WERI-Rb-1 (cell line): ENCODE results near the gene C13orf46.

Source experiments
- DNase-seq: peaks from one replicate; pipeline ENCODE4 v3.0.0-alpha.2; 2020
- H3K27ac ChIP-seq: fragments of 250-450 bp; sonication (Bioruptor Pico); 2 replicates; pipeline ENCODE4 v1.5.1; 2020; ENCODE audit warnings: mild to moderate bottlenecking, moderate library complexity
- H3K27me3 ChIP-seq: fragments of 250-450 bp; sonication (Bioruptor Pico); 2 replicates; pipeline ENCODE4 v1.5.1; 2021; ENCODE audit warnings: mild to moderate bottlenecking, low read depth, moderate library complexity; ENCODE audit not compliant: insufficient read depth, severe bottlenecking
- H3K36me3 ChIP-seq: fragments of 250-450 bp; sonication (Bioruptor Pico); 2 replicates; pipeline ENCODE4 v1.5.1; 2020; ENCODE audit warnings: mild to moderate bottlenecking, moderate library complexity
- H3K4me3 ChIP-seq: 2 replicates; pipeline ENCODE4 v1.5.1; 2011; ENCODE audit warnings: low read depth, mild to moderate bottlenecking, control low read depth, low read length
- H3K9me3 ChIP-seq: fragments of 250-450 bp; sonication (Bioruptor Pico); 2 replicates; pipeline ENCODE4 v1.5.1; 2021; ENCODE audit warnings: mild to moderate bottlenecking, moderate library complexity; ENCODE audit not compliant: severe bottlenecking
- TF ChIP-seq, protein P1 (sequence below): IDR thresholded peaks from 2 replicates; pipeline ENCODE4 v1.5.1; 2011; ENCODE audit warnings: low read depth, mild to moderate bottlenecking, control low read depth, inconsistent platforms, low read length

C13orf46 gene

DNA sequence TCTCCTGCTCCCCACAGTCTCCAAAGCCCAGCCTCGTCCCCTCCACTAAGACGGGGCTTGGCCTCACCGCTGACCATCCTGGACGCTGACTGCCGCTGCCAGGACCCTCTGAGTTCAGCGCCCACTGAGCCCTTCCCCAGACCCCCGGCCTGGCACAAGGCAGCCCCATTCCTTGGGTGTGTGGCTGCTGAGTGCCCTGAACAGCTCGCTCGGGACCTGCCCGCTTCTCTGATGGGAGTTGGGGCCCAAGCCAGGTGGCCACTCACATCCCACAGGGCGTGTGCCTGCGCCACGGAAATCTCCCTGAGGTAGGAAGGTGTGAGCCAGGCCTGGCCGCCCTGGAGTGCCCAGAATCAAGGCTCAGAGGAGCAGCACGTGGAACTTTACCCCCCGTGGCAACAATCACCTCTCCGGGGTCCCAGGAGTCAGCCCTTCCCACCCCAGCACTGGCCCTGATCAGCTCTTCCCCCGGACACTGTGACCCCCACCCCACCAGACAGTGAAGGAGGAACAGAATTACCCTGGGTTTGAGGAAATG lies 20.8 kb downstream of the C13orf46 start:
- Histone ChIP-seq H3K9me3 (peaks cover 14% of the 10 kb centered on the region), H3K27ac (no peak overlapping the region), H3K27me3 (no peaks in the 10 kb centered on the region), H3K4me3 (no peak overlapping the region), H3K36me3 (no peaks in the 10 kb centered on the region)
- DNase-seq = no peak
- TF ChIP-seq, protein P1, sequence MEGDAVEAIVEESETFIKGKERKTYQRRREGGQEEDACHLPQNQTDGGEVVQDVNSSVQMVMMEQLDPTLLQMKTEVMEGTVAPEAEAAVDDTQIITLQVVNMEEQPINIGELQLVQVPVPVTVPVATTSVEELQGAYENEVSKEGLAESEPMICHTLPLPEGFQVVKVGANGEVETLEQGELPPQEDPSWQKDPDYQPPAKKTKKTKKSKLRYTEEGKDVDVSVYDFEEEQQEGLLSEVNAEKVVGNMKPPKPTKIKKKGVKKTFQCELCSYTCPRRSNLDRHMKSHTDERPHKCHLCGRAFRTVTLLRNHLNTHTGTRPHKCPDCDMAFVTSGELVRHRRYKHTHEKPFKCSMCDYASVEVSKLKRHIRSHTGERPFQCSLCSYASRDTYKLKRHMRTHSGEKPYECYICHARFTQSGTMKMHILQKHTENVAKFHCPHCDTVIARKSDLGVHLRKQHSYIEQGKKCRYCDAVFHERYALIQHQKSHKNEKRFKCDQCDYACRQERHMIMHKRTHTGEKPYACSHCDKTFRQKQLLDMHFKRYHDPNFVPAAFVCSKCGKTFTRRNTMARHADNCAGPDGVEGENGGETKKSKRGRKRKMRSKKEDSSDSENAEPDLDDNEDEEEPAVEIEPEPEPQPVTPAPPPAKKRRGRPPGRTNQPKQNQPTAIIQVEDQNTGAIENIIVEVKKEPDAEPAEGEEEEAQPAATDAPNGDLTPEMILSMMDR = no peak

DNA sequence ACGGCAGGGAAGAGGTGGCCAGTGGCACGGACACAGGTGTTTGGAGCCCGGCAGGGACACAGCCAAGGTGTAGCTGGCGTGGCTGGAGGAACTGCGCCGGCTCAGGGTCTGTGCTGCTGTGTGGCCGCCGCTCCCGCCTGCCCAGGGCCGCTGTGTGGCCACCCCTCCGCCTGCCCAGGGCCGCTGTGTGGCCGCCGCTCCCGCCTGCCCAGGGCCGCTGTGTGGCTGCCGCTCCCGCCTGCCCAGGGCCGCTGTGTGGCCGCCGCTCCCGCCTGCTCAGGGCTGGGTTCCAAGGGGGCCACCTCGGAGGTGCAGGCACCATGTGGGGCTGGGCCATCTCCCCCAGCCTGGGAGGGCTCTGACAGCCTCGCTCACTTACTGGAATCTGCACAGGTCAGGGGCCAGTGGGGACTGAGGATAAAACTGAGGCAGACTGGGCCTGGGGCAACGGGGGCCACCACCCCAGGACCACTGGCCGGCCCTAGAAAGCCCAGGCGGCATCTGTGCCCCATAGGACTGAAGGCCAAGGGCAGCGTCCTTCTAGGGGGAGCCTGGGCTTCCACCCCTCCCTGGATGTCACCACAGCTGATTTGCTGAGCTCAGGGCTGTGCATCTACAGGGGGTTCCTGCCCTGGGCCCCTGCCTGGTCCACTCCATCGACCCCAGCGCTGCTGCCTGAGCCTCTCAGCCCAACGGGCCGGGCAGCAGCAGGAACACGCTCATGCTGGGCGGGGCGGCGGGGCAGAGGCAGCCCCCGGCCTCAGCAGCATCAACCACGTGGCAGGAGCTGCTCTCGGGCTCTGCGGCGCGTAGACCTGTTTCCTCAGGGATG lies 21.5 kb downstream of the C13orf46 start:
- no peaks in the 10 kb centered on the region for H3K36me3 ChIP-seq
- H3K27ac ChIP-seq = no peak overlapping the region
- no peaks in the 10 kb centered on the region for H3K27me3 ChIP-seq
- no peak for DNase-seq
- TF ChIP-seq, protein P1 = no peak
- H3K4me3 ChIP-seq = no peak overlapping the region
- peaks cover 13% of the 10 kb centered on the region for H3K9me3 ChIP-seq

DNA sequence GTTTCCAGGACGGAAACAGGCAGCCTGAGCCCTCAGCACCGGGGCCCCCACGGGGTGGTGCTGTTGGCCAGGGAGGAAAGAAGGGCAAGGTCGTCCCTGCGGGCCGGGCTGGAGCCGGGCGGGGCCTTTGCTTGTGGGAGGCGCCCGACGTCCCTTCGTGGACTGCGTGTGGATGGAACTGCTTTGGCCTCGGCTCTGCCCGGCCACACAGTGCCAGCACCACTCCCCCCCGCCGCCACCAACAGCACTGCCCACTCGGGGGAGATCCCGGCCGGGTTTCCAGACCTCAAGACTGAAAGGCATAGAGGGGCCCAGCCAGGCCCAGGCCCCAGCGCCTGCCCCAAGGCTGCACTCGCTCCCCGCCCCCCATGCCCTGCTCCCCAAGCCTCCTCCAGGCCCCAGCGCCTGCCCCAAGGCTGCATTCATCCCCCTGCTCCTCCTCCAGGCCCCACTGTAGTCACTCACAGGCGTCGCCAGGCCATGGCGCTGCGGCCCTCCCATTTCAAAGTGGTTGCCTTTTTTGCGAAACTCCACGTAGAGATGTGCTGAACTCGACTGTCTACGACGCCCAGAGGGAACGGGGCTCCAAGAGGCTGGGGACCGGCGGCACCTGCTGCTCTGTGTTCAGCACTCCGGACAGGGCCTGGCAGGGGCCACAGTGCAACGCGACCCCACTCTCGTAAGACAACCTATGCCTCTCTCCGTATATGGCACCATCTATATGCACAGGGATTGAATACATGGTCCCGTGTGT lies 22.5 kb downstream of the C13orf46 start:
- Histone ChIP-seq H3K27ac (no peak overlapping the region), H3K4me3 (no peak overlapping the region), H3K27me3 (no peaks in the 10 kb centered on the region), H3K9me3 (peaks cover 11% of the 10 kb centered on the region), H3K36me3 (no peaks in the 10 kb centered on the region)
- peak; percentile 96 for DNase-seq
- TF ChIP-seq, protein P1 = peak; percentile 99

DNA sequence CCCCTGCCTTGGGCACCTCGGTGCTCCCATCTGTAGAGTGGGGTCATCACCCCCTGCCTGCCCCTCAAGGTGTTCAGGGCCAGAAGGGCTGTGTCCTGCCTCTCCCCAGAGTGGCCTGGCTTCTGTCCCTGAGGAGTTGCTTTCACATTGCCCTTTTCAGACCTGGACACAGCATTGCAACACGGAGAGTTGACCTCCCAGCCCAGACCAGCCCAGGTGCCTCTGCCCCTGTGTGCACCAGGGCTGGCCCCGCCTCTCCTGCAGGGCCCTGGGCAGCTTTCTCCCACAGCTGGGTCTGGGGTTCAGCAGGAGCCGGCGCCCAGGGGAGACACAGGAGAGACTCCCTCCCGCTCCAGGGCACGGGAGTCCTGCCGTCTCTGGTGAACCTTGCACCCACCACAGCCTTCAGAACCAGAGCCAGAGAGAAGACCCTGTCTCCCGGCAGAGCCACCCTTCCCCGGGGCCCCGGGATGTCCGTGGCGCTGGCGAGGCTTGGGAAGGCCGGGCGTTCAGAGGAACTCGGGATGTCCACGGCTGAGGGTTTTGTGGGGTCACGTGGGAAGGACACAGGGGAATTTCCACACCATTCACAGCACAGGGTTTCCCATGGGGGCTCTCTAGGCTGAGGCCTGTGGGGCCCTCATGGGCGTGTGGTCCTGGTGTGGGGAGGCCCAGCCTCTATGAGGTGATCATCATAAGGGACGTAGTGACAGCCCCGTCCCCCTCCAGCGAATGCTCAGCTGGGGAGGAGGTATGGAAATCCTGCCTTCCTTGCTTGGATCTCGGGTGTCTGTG lies 23.2 kb downstream of the C13orf46 start:
- no peak overlapping the region for H3K4me3 ChIP-seq
- H3K27ac ChIP-seq = no peak overlapping the region
- H3K27me3 ChIP-seq = no peaks in the 10 kb centered on the region
- no peaks in the 10 kb centered on the region for H3K36me3 ChIP-seq
- DNase-seq = no peak
- TF ChIP-seq, protein P1 = no peak
- H3K9me3 ChIP-seq = peaks cover 9% of the 10 kb centered on the region

DNA sequence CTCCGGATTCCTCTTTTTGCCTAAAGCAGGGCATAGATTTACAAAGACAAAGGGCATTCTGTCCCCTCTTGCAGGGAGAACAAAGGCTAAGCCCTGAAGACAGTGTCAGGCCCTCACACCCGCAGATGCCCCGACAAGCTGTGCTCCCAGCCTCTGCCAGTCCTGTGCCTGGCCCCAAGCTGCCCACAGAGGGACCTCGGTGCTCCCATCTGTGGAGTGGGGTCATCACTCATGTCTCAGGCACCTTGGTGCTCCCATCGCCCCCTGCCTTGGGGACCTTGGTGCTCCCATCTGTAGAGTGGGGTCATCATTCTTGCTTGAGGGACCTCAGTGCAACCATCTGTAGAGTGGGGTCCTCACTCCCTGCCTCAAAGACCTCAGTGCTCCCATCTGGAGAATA lies 24.3 kb downstream of the C13orf46 start:
- TF ChIP-seq, protein P1 = no peak
- H3K36me3 ChIP-seq = no peaks in the 10 kb centered on the region
- no peak overlapping the region for H3K4me3 ChIP-seq
- H3K9me3 ChIP-seq = peaks cover 8% of the 10 kb centered on the region
- H3K27ac ChIP-seq = no peak overlapping the region
- DNase-seq = no peak
- no peaks in the 10 kb centered on the region for H3K27me3 ChIP-seq
